ENCODE results near the gene L1TD1.
A peak's percentile ranks its signal among the peaks of the same experiment; 100 is the strongest.

L1TD1 gene

GRCh38 chr1:62228883-62229187 is 34.2 kb downstream of the L1TD1 start:
- peak; percentile 0 for TF ChIP-seq CTCF (IDR thresholded peaks at IDR 0.05; ENCODE audit: insufficient read depth, low read depth, low read length, missing control alignments)
- DNase-seq (ENCODE audit: low read depth), result no peak
- H3K4me3 ChIP-seq (ENCODE audit: low read length), result no peak overlapping the region

GRCh38 chr1:62229468-62229867 is 34.8 kb downstream of the L1TD1 start:
- H3K4me3 ChIP-seq (ENCODE audit: low read length), result no peak overlapping the region
- no peak for TF ChIP-seq CTCF (IDR thresholded peaks at IDR 0.05; ENCODE audit: insufficient read depth, low read depth, low read length, missing control alignments)
- peak; percentile 33 for DNase-seq (ENCODE audit: low read depth)

- TF ChIP-seq CTCF (IDR thresholded peaks at IDR 0.05; ENCODE audit: insufficient read depth, low read depth, low read length, missing control alignments), result no peak
These were observed 35.3 kb downstream of the L1TD1 start for GRCh38 chr1:62229932-62230331.

GRCh38 chr1:62230718-62231117 is 36.1 kb downstream of the L1TD1 start:
- no peak for TF ChIP-seq CTCF (IDR thresholded peaks at IDR 0.05; ENCODE audit: insufficient read depth, low read depth, low read length, missing control alignments)
- peak; percentile 100 for DNase-seq (ENCODE audit: low read depth)
- H3K4me3 ChIP-seq (ENCODE audit: low read length), result no peak overlapping the region

More at GRCh38 chr1:62229932-62230331, 35.3 kb downstream of the L1TD1 start:
- no peak for DNase-seq (ENCODE audit: low read depth)
- no peak overlapping the region for H3K4me3 ChIP-seq (ENCODE audit: low read length)

GRCh38 chr1:62232871-62233278 is 38.2 kb downstream of the L1TD1 start:
- H3K4me3 ChIP-seq (ENCODE audit: low read length), result no peak overlapping the region
- TF ChIP-seq CTCF (IDR thresholded peaks at IDR 0.05; ENCODE audit: insufficient read depth, low read depth, low read length, missing control alignments), result no peak
- peak; percentile 82 for DNase-seq (ENCODE audit: low read depth)

GRCh38 chr1:62233926-62234450 is 39.3 kb downstream of the L1TD1 start:
- H3K4me3 ChIP-seq (ENCODE audit: low read length), result no peak overlapping the region
- no peak for DNase-seq (ENCODE audit: low read depth)
- no peak for TF ChIP-seq CTCF (IDR thresholded peaks at IDR 0.05; ENCODE audit: insufficient read depth, low read depth, low read length, missing control alignments)

- TF ChIP-seq CTCF (IDR thresholded peaks at IDR 0.05; ENCODE audit: insufficient read depth, low read depth, low read length, missing control alignments), result no peak
- peak; percentile 58 for DNase-seq (ENCODE audit: low read depth)
- H3K4me3 ChIP-seq (ENCODE audit: low read length), result no peak overlapping the region
These were observed 40.0 kb downstream of the L1TD1 start for GRCh38 chr1:62234688-62235087.

Data from epithelial cell of esophagus (primary cell).